A549 (cell line): ENCODE results near the gene TUBB6. TPM values are rescaled to one million over a fixed set of nuclear protein-coding genes. Genes with fewer than 3 reads are reported as not detected.

ENCODE experiments used
- ATAC-seq, 2 experiments: fragments of 200-7000 bp in 1 of 2; fragments of >200 bp in 1 of 2; cut with Nextera tagmentation in 1 of 2; cut with Tn5 transposase in 1 of 2; 3 replicates each; pipeline versions ENCODE4 v1.8.0 to v1.9.1; 2018 to 2020; ENCODE audit warnings: mild to moderate bottlenecking in 1 of 2, moderate library complexity in 1 of 2
- CTCF ChIA-PET: fragments of 300-600 bp; sonication (Branson Sonifier 250); formaldehyde crosslinking; extraction: SDS; loops from one replicate; lab custom pipeline; 2021; ENCODE audit warnings: antibody characterized with exemption, inconsistent platforms; lab: Yijun Ruan, JAX
- POLR2A ChIA-PET: fragments of 350-600 bp; formaldehyde crosslinking; extraction: SDS; loops from one replicate; lab custom pipeline; 2021; ENCODE audit warnings: antibody characterized with exemption, inconsistent platforms; lab: Yijun Ruan, JAX
- DNase-seq, 2 experiments: peaks; one replicate each; pipeline versions ENCODE4 v3.0.0 to v3.0.0-alpha.2; 2011 to 2016; ENCODE audit warnings: low read depth in 1 of 2, low spot score in 1 of 2
- FAIRE-seq: peaks from 2 replicates; lab custom pipeline; 2011; peaks lifted over from hg19 to GRCh38; lab: Jason Lieb, UNC
- H3K27ac ChIP-seq, 2 experiments: fragments of >200 bp; sonication (Bioruptor Twin); formaldehyde crosslinking; 3 replicates each; pipeline ENCODE4 v1.5.1; 2016 to 2017
- H3K4me1 ChIP-seq: fragments of >200 bp; sonication (Bioruptor Twin); formaldehyde crosslinking; 3 replicates; pipeline ENCODE4 v1.6.1; 2016
- H3K4me2 ChIP-seq: fragments of >200 bp; sonication (Bioruptor Twin); formaldehyde crosslinking; 3 replicates; pipeline ENCODE4 v1.6.1; 2016
- H3K4me3 ChIP-seq: fragments of >200 bp; sonication (Bioruptor Twin); formaldehyde crosslinking; 3 replicates; pipeline ENCODE4 v1.5.1; 2016
- H3K9me3 ChIP-seq: fragments of >200 bp; sonication (Bioruptor Twin); formaldehyde crosslinking; 3 replicates; pipeline ENCODE4 v1.6.1; 2016
- BCL3 ChIP-seq: fragments of >200 bp; sonication (Bioruptor Twin); formaldehyde crosslinking; IDR thresholded peaks from 3 replicates; pipeline ENCODE4 v1.6.1; 2016
- CEBPB ChIP-seq, 2 experiments: fragments of >200 bp in 1 of 2; sonication (Bioruptor Twin) in 1 of 2; formaldehyde crosslinking in 1 of 2; IDR thresholded peaks; 2 replicates each; pipeline ENCODE4 v1.6.1; 2012 to 2016
- EHMT2 ChIP-seq: fragments of 200-600 bp; sonication (generic); IDR thresholded peaks from 2 replicates; pipeline ENCODE4 v1.6.1; 2016; ENCODE audit warnings: antibody characterized with exemption, low read depth, mild to moderate bottlenecking, moderate library complexity
- ELK1 ChIP-seq: fragments of 150-350 bp; IDR thresholded peaks from 2 replicates; pipeline ENCODE4 v1.6.1; 2014; ENCODE audit warnings: low read depth, mild to moderate bottlenecking, low read length
- EP300 ChIP-seq, 2 experiments: fragments of >200 bp; sonication (Bioruptor Twin); formaldehyde crosslinking; IDR thresholded peaks; 2 replicates in 1 of 2; 3 replicates in 1 of 2; pipeline ENCODE4 v1.6.1; 2016 to 2017
- ESRRA ChIP-seq: fragments of 150-350 bp; IDR thresholded peaks from 2 replicates; pipeline ENCODE4 v1.6.1; 2014; ENCODE audit warnings: mild to moderate bottlenecking, low read length, borderline replicate concordance
- HMGXB4 ChIP-seq: fragments of 250-450 bp; sonication (Bioruptor Pico); IDR thresholded peaks from 2 replicates; pipeline ENCODE4 v1.5.0; 2021; ENCODE audit warnings: mild to moderate bottlenecking, moderate library complexity, borderline replicate concordance
- JUN ChIP-seq, 2 experiments: fragments of >200 bp; sonication (Bioruptor Twin); formaldehyde crosslinking; IDR thresholded peaks; 2 replicates in 1 of 2; 3 replicates in 1 of 2; pipeline ENCODE4 v1.6.1; 2016 to 2017
- JUNB ChIP-seq: fragments of >200 bp; sonication (Bioruptor Twin); formaldehyde crosslinking; IDR thresholded peaks from 2 replicates; pipeline ENCODE4 v1.6.1; 2016
- KDM1A ChIP-seq: fragments of 200-600 bp; sonication (generic); IDR thresholded peaks from 2 replicates; pipeline ENCODE4 v1.6.1; 2016; ENCODE audit warnings: low read depth, mild to moderate bottlenecking
- KDM5A ChIP-seq: fragments of 200-600 bp; sonication (generic); IDR thresholded peaks from 2 replicates; pipeline ENCODE4 v1.6.1; 2016; ENCODE audit warnings: antibody characterized with exemption, mild to moderate bottlenecking
- MAFK ChIP-seq: fragments of 450-650 bp; IDR thresholded peaks from 2 replicates; pipeline ENCODE4 v1.6.1; 2014; ENCODE audit not compliant: partially characterized antibody
- NFE2L2 ChIP-seq: fragments of 150-350 bp; conservative IDR thresholded peaks from 2 replicates; pipeline ENCODE4 v1.6.1; 2014; ENCODE audit warnings: low read length
- NPAS2 ChIP-seq: fragments of 250-450 bp; sonication (Bioruptor Pico); IDR thresholded peaks from 2 replicates; pipeline ENCODE4 v1.8.0; 2022; ENCODE audit warnings: mild to moderate bottlenecking, moderate library complexity, borderline replicate concordance
- PBX3 ChIP-seq: IDR thresholded peaks from 2 replicates; pipeline ENCODE4 v1.6.1; 2012
- POLR2A ChIP-seq: IDR thresholded peaks from 2 replicates; pipeline ENCODE4 v1.6.1; 2012; ENCODE audit warnings: mild to moderate bottlenecking, low read length
- SMC3 ChIP-seq: fragments of >200 bp; sonication (Bioruptor Twin); formaldehyde crosslinking; IDR thresholded peaks from 3 replicates; pipeline ENCODE4 v1.6.1; 2018; ENCODE audit warnings: inconsistent platforms
- SREBF2 ChIP-seq: fragments of 450-650 bp; IDR thresholded peaks from 2 replicates; pipeline ENCODE4 v1.6.1; 2014; ENCODE audit warnings: mild to moderate bottlenecking, moderate library complexity
- TP53 ChIP-seq: fragments of 250-450 bp; sonication (Bioruptor Pico); IDR thresholded peaks from 2 replicates; pipeline ENCODE4 v1.5.0; 2021; ENCODE audit warnings: mild to moderate bottlenecking, moderate library complexity
- USF2 ChIP-seq: fragments of 450-650 bp; IDR thresholded peaks from 2 replicates; pipeline ENCODE4 v1.6.1; 2014; ENCODE audit warnings: antibody characterized with exemption
- ZC3H11A ChIP-seq: fragments of 450-650 bp; IDR thresholded peaks from 2 replicates; pipeline ENCODE4 v1.6.1; 2014; ENCODE audit warnings: antibody characterized with exemption, mild to moderate bottlenecking
- ZNF302 ChIP-seq: fragments of 250-450 bp; sonication (Bioruptor Pico); IDR thresholded peaks from 2 replicates; pipeline ENCODE4 v1.9.0; 2021; ENCODE audit warnings: inconsistent platforms, mild to moderate bottlenecking, moderate library complexity
- ZSCAN20 ChIP-seq: fragments of 250-450 bp; sonication (Bioruptor Pico); IDR thresholded peaks from 2 replicates; pipeline ENCODE4 v1.8.0; 2022; ENCODE audit warnings: mild to moderate bottlenecking, moderate library complexity
- WGBS: methylation state at CpG from one replicate; pipeline ENCODE4 v1.1.6; 2017; ENCODE audit errors: missing lambda C conversion rate; 5-methylcytosine and 5-hydroxymethylcytosine counted together
- polyA plus RNA-seq, 4 experiments: library from polyadenylated mRNA; depleted of rRNA in 3 of 4; stranded (reverse); fragments of >200 nt; fragmentation: RNase III in 1 of 4; extraction: RNeasy Plus Mini Kit Qiagen cat#74134 plus additional on column Dnase treatment in 1 of 4; gene quantifications; 2 replicates in 3 of 4; 3 replicates in 1 of 4; pipeline ENCODE4 v1.2.3, GENCODE V29; 2011 to 2017

TUBB6 gene
- polyA plus RNA-seq, 2 of the 4 experiments (the other 2 are of a cell fraction): 88.5 to 235 TPM

- ATAC-seq (no peak), DNase-seq (no peak), FAIRE-seq (no peak)
- WGBS: 94% methylated on average over 4 of the region's 4 CpGs
- H3K4me1 ChIP-seq: peaks cover 4% of the 10 kb centered on the region; the same call in 1 of the 3 replicates
- no peak overlapping the region for H3K4me2 ChIP-seq
- H3K4me3 ChIP-seq: no peak overlapping the region
- ChIA-PET CTCF (no interaction called here), POLR2A (no interaction called here)
- H3K9me3 ChIP-seq: no peaks in the 10 kb centered on the region
- TF ChIP-seq ZSCAN20 (CRISPR knock-in tag) (no peak), KDM1A (no peak), EP300 (IDR thresholded peaks at IDR 0.05) (no peak), MAFK (no peak)
- no peak overlapping the region for H3K27ac ChIP-seq
Observed at GRCh38 chr18:12330766-12331165, 22.7 kb downstream of the TUBB6 start.

GRCh38 chr18:12333506-12334290, 25.7 kb downstream of the TUBB6 start:
- POLR2A ChIA-PET: no interaction called here
- no peak overlapping the region for H3K4me2 ChIP-seq
- 90% methylated on average over 10 of the region's 10 CpGs for WGBS
- H3K4me3 ChIP-seq: no peak overlapping the region
- FAIRE-seq: no peak
- no peak overlapping the region for H3K27ac ChIP-seq
- no peak for DNase-seq
- TF ChIP-seq ESRRA (no peak), BCL3 (no peak), TP53 (no peak), KDM5A (no peak), EHMT2 (no peak), JUNB (no peak), CEBPB (IDR thresholded peaks at IDR 0.05) (no peak), HMGXB4 (CRISPR knock-in tag) (no peak), PBX3 (no peak), SREBF2 (no peak), JUN (IDR thresholded peaks at IDR 0.05) (no peak)
- TF ChIP-seq, all 56 proteins: peak for 0
- ATAC-seq: peak in 1 of 2 experiments; percentile 24; a peak in 2 of 6 replicates
- CTCF ChIA-PET: interaction anchor here (1.6 kb wide), 1 partner anchor 20 kb away, joined by 4 read pairs; no protein-coding TSS in a partner anchor
- H3K4me1 ChIP-seq: peaks cover 14% of the 10 kb centered on the region
- no peaks in the 10 kb centered on the region for H3K9me3 ChIP-seq

- peaks cover 14% of the 10 kb centered on the region for H3K4me1 ChIP-seq
- CTCF ChIA-PET: interaction anchor here (1.6 to 2.0 kb wide), 2 partner anchors 14 to 20 kb away, joined by 4 read pairs; no protein-coding TSS in a partner anchor
- H3K4me3 ChIP-seq: no peak overlapping the region
- no peaks in the 10 kb centered on the region for H3K9me3 ChIP-seq
- POLR2A ChIA-PET: no interaction called here
- FAIRE-seq (no peak), ATAC-seq (no peak; a peak in 1 of 6 replicates), DNase-seq (no peak)
- no peak overlapping the region for H3K27ac ChIP-seq
- H3K4me2 ChIP-seq: no peak overlapping the region
- WGBS: 88% methylated on average over 2 of the region's 2 CpGs
- no peak for TF ChIP-seq JUNB
- TF ChIP-seq ZNF302 (CRISPR knock-in tag): no peak
- TF ChIP-seq USF2: no peak
- TF ChIP-seq NFE2L2: no peak
- TF ChIP-seq ZC3H11A: no peak
- TF ChIP-seq POLR2A: no peak
- no peak for TF ChIP-seq HMGXB4 (CRISPR knock-in tag)
- no peak for TF ChIP-seq KDM5A
- no peak for TF ChIP-seq ELK1
- no peak for TF ChIP-seq NPAS2
- TF ChIP-seq SMC3: no peak
Observed at GRCh38 chr18:12334366-12334808, 26.3 kb downstream of the TUBB6 start.
